ENCODE results near the gene FZD1.

The FZD1 gene

DNA sequence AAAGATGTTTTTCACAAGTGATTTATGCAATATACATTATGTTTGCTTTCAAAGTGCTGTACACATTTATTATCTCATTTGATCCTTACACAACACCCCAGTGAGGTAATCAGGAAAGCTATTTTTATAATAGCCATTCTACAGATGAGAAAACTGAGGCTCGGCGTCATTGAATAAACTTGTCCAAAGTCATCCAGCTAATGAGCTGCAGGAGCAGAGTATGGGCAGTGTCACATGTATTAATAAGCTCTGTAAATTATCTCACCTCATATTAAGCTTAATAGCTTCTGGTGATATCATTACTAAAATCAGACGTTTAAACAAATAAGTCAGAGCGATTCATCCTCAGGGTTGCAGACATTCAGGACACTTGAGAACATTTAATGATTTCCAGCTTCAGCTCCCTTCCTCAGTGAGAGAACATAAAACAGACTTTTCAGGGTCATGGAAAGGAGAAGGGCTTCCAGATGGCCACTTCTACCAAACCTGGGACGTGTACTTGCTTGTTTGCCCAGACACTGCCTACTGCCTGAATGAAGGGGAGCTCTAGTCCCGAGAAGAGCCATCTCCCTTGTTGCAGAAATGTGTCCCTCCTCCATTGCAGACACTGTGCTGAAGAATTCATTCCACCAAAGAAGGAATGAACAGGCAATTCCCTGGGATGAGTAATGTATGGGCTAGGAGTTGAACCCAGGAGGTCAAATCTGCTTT lies 20.5 kb upstream of the FZD1 start:
- TF ChIP-seq, protein P1, sequence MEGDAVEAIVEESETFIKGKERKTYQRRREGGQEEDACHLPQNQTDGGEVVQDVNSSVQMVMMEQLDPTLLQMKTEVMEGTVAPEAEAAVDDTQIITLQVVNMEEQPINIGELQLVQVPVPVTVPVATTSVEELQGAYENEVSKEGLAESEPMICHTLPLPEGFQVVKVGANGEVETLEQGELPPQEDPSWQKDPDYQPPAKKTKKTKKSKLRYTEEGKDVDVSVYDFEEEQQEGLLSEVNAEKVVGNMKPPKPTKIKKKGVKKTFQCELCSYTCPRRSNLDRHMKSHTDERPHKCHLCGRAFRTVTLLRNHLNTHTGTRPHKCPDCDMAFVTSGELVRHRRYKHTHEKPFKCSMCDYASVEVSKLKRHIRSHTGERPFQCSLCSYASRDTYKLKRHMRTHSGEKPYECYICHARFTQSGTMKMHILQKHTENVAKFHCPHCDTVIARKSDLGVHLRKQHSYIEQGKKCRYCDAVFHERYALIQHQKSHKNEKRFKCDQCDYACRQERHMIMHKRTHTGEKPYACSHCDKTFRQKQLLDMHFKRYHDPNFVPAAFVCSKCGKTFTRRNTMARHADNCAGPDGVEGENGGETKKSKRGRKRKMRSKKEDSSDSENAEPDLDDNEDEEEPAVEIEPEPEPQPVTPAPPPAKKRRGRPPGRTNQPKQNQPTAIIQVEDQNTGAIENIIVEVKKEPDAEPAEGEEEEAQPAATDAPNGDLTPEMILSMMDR (IDR thresholded peaks at IDR 0.05; ENCODE audit: extremely low read depth, insufficient read depth, missing control alignments) = no peak

DNA sequence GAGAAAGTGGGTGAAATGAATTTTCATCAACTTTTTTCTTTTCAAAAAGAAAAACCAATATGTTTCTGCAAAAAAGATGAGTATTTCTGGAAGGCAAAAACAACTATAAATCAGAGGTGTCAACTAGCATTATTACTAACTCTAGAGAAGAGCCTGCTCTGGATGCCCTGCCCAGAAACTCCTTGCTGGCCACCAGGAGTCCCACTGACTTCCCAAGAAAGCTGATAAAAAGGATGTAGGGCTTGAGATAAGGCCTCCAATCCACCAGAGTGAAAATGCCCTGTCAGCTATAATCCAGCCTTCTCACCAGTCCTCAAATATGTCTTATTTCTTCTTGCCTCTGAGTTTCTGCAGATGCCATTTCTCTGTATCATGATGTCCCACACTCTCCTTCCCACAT lies 16.7 kb upstream of the FZD1 start:
- TF ChIP-seq, protein P1 (IDR thresholded peaks at IDR 0.05; ENCODE audit: extremely low read depth, insufficient read depth, missing control alignments) = no peak
- in situ Hi-C loops (cut with MboI; ENCODE audit: low pct_unique_long_range_greater_than_20kb, low sequenced_read_pairs, unreplicated experiment) = no loop called here
- DNase-seq (ENCODE audit: low spot score) = no peak

More for the DNA sequence above, 20.5 kb upstream of the FZD1 start:
- in situ Hi-C loops (cut with MboI; ENCODE audit: low pct_unique_long_range_greater_than_20kb, low sequenced_read_pairs, unreplicated experiment) = no loop called here
- no peak for DNase-seq (ENCODE audit: low spot score)

DNA sequence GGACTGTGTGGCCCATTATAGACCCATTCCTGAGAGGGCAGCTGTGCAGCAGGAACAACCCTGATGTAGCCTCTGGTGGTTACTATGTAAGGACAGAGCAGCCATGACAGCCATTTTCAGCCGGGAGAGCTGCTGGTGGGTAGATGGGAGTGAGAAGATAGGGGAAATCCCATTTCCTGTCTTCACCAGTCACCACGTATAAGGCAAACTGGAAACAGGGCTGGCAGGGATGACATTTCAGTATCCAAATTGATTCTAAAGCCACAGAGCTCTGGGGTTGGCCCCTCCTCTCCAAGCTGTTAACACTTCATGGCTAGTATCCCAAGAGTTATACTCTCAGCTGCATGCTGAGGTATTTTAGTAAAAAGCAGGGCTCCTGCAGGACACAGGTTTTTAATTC lies 15.2 kb upstream of the FZD1 start:
- in situ Hi-C loops (cut with MboI; ENCODE audit: low pct_unique_long_range_greater_than_20kb, low sequenced_read_pairs, unreplicated experiment) = no loop called here
- no peak for DNase-seq (ENCODE audit: low spot score)
- TF ChIP-seq, protein P1 (IDR thresholded peaks at IDR 0.05; ENCODE audit: extremely low read depth, insufficient read depth, missing control alignments) = no peak

DNA sequence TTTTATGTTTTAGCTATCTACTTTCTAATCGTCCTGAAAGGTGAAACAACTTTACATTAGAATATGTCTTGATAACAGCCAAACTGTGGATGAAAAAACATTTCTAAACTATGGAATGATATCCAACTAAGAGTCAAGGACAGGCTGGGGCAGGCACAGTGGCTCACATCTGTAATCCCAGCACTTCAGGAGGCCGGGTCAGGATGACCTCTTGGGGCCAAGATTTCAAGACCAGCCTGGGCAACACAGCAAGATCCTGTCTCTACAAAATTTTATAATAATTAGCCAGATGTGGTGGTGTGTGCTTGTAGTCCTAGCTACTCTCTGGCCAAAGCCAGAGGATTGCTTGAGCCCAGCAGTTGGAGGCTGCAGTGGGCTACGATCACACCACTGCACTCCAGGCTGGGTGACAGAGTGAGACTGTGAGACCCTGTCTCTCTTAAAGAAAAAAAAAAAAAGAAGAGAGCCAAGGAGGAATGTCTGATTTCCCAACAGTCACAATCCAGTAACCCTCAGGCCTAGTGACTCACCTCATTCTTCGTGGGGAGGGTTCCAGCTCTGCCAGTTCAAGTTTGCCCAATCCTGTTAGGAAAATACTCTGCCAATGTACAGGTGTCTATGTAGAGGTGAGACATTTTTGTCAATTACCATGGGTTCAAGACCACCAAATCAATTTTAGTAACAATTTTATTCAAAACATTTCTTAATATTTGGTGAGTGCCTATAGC lies 14.6 kb upstream of the FZD1 start:
- TF ChIP-seq, protein P1 (IDR thresholded peaks at IDR 0.05; ENCODE audit: extremely low read depth, insufficient read depth, missing control alignments) = no peak
- no peak for DNase-seq (ENCODE audit: low spot score)
- in situ Hi-C loops (cut with MboI; ENCODE audit: low pct_unique_long_range_greater_than_20kb, low sequenced_read_pairs, unreplicated experiment) = no loop called here

DNA sequence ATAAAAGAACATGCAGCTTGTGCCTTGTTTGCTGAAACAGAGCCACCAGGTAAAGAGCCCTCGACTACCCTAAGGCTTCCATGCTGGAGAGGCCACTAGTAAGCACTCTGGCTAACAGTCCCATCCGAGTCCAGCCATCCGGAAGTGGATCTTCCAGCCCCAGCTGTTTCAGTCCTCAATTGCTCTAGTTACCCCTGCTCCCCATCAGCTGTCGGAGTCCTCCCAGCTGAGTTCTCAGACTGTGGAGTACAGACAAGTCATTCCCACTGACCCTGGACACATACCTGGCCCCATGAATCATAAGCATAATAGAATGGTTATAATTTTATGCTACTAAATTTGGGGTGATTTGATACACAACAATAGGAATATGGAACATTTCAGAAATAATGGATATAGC lies 13.5 kb upstream of the FZD1 start:
- TF ChIP-seq, protein P1 (IDR thresholded peaks at IDR 0.05; ENCODE audit: extremely low read depth, insufficient read depth, missing control alignments) = no peak
- no peak for DNase-seq (ENCODE audit: low spot score)
- in situ Hi-C loops (cut with MboI; ENCODE audit: low pct_unique_long_range_greater_than_20kb, low sequenced_read_pairs, unreplicated experiment) = no loop called here

DNA sequence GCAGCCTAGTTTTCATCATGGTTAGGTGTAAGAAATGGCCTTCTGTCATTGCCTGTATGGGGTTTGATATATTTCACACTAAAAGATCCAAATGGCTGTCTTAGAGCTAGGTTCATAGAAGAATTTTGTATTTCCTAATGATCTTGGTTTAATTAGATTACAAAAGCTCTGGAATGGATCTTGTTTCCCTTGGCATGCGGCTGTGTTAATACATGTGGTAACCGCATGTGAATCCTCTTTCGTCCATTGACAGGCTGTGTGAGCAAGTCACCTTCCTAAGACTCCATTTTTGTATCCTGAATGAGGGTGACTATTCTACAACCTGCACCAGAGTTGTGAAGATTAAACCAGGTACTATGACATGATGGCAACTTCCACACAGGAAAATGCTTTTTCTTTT lies 12.4 kb upstream of the FZD1 start:
- TF ChIP-seq, protein P1 (IDR thresholded peaks at IDR 0.05; ENCODE audit: extremely low read depth, insufficient read depth, missing control alignments) = no peak
- no peak for DNase-seq (ENCODE audit: low spot score)
- in situ Hi-C loops (cut with MboI; ENCODE audit: low pct_unique_long_range_greater_than_20kb, low sequenced_read_pairs, unreplicated experiment) = no loop called here

All from GM13977 (cell line).